NCI-H187 (cell line): ENCODE data around the gene ERBB4.

Experiments used
- DNase-seq, 2 experiments: peaks; one replicate each; lab custom pipeline; 2025; lab: John Stamatoyannopoulos, UW

Gene ERBB4

GRCh38 chr2:212428681-212429478 lies 109.7 kb downstream of the ERBB4 start:
- DNase-seq, result no peak

DNA sequence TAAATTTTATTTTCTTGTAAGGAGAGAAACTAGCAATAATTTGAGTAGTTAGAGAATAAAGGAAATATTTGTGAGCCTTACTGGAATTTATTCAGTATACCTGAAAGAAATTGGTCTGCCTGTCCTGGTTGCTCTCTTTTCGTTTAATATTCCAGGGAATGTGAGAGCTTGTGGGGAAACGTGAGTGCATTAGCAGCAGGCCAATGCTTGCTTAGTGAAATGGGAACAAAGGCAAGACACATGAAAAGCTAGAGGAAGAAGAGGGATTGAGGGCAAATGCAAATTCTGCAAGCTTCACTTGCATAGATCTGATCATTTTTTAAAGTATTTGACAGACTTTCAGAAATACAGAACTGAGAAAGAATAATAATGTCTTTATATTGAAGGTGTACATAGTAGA lies 111.0 kb downstream of the ERBB4 start:
- no peak for DNase-seq

DNA sequence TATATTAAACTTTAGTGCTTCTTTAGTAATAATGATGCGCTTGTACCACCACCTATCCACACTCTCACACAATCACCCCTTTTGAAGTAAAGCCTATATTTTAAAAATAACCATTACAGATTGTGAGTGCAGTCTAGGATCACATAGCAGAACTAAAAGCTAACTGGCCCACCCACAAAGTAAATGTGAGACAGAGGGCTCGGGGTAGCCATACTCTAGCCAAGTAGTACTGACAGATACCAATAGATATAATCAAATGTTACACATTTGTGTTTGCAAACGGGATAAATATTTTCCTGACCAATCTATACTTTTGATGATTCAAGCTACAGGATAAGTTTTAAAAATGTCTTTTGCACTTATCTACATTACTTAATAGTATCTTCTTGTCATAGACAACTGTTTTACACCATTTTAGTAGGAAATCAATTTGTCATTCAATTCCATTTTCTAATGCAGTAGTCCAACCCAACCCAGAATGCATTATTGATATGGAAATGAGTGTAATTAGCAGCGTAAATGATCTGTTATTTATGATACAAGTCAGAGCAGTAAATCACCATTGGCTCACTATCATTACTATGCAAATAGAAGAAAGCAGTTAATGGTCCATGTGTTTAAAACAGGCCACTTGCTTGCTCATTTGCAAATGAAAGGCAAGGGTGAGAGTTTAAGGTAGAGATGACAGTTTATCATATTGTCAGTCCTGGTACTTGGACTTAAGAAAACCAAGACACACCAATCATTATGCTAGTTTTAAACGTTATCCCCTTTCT lies 111.8 kb downstream of the ERBB4 start:
- no peak for DNase-seq

GRCh38 chr2:212424082-212424481 lies 114.5 kb downstream of the ERBB4 start:
- no peak for DNase-seq

DNA sequence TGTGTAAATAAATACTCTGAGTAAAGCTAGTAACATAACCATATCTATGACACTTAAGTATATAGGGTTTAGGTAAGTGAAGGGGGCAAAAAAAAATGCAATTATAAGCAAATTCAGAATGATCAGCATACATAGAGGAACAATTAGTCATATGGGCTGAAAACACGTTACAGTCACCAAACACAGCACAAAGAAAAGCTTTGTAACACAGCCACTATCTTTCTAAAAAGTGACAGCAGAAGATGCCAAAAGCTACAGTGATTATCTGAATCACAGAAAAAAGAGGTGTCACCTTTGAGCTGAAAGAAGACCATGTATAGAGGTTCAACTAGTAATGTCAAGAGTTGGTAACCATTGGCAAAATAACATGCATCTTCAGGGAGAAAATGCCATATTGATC lies 115.5 kb downstream of the ERBB4 start:
- DNase-seq, result no peak

GRCh38 chr2:212421556-212422334 lies 116.9 kb downstream of the ERBB4 start:
- no peak for DNase-seq

GRCh38 chr2:212416086-212416485 lies 122.5 kb downstream of the ERBB4 start:
- DNase-seq, result no peak

- DNase-seq, result no peak
Measured at GRCh38 chr2:212414767-212415211, 123.8 kb downstream of the ERBB4 start.

DNA sequence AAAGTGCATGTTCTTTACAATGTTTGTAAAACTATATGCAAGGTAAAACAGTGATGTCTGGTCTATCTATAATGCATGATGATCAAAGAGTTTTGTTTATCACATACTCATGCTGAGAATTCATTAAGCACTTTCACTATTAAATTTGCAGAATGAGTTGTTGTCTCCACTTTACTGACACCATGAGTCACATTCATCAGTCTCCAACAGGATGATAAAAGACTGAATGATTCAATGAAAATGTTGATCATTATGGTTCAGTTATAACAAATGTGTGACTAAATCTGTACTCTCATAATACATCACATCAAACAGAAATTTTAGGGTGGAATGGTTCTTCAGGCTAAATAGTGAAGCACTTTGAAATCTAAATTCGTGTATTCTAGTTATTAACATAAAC lies 129.0 kb downstream of the ERBB4 start:
- DNase-seq, result no peak

GRCh38 chr2:212408524-212408923 lies 130.1 kb downstream of the ERBB4 start:
- DNase-seq, result no peak

DNA sequence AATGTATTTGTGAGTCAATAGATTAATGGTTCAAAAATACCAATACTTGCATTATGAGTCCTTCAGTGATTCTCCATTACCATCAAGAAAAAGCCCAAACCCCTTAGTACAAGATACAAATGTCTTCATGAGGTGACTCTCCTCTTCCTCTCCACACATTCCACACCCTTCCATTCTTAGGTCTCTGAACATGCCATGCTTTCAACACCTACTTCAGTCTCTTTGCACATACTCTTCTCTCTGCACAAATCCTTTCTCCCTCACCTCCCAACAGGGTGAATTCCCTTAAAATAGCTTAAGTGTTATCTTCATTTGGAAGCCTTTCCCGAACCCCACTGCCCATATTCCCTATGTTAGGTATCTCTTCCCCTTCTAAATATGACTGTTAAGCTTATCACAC lies 131.9 kb downstream of the ERBB4 start:
- no peak for DNase-seq

- no peak for DNase-seq
Measured at GRCh38 chr2:212402316-212402715, 136.3 kb downstream of the ERBB4 start.

DNA sequence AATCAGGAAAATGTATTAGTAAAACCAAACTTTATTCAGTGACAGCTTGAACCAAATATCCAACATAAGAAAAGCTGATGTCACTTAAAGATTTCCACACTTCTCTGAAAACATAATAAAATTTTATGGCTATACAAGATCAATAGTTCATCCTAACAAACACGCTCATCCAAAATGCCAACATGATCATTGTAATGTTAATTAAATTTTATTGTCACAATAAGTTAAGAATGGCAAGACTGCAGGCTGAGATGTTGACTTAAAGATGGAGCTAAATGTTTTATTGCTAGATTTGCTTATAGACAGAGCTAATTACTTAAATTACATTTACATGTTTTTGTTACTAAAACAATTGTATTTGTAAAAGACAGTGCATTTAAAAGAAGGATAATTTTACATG lies 140.3 kb downstream of the ERBB4 start:
- DNase-seq, result no peak

- DNase-seq, result no peak
Measured at GRCh38 chr2:212392544-212392943, 146.1 kb downstream of the ERBB4 start.

DNA sequence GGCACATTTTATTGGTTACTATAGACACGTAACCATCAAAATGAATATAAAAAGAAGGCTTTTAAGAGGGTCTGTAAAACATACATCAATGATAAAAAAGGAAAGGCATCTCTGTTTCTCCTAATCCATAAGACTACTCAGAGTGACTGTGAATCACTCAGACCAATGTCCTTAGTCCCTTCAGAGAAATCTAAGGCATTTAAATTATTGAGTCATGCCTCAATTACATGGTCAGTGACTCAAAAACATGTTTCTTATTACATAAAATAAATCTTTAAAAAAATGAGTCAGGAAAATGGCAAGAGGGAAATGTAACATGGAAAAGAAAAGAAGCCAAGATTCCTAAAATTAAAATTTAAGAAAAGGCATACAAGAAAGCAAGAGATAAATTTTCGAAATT lies 146.6 kb downstream of the ERBB4 start:
- DNase-seq, result no peak

- DNase-seq, result no peak
Measured at GRCh38 chr2:212387146-212387545, 151.5 kb downstream of the ERBB4 start.

DNA sequence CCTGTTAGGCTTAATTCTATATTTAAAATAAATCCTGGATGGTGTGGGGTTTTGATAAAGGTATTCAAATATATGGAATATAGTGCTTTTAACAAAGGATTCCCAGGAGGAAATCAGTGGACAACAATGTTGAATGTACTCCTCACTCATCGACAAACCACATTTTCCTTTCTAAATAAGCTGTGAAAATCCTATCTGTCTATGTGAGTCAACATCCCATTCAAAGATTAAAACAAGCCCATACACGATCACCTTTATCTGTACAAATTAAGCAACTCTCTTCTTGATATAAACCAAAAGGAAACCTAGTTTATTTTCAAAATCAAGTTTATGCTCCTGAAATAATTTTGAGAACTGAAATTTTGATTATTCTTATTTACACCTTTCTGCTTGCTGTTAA lies 153.4 kb downstream of the ERBB4 start:
- no peak for DNase-seq

DNA sequence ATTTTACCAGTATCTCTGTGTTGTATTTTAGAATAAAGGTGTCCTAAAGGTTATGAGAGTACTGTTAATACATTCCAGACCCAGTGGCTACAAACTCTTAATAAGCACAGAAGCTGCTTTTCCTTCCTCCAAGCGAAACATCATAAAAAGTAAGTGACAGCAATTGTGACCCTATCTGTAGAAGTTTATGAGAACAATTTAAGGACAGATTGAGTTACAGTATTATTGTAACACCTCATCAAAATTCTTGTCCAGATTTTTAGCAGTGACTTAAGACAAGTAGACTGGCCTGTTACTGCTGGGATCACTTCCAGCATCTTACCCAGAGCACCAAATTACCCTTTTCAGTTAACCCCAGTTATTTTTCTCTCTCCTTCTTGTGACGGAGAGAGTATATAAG lies 154.6 kb downstream of the ERBB4 start:
- DNase-seq, result no peak

GRCh38 chr2:212381428-212382102 lies 157.0 kb downstream of the ERBB4 start:
- no peak for DNase-seq

- no peak for DNase-seq
Measured at GRCh38 chr2:212379103-212379502, 159.5 kb downstream of the ERBB4 start.

DNA sequence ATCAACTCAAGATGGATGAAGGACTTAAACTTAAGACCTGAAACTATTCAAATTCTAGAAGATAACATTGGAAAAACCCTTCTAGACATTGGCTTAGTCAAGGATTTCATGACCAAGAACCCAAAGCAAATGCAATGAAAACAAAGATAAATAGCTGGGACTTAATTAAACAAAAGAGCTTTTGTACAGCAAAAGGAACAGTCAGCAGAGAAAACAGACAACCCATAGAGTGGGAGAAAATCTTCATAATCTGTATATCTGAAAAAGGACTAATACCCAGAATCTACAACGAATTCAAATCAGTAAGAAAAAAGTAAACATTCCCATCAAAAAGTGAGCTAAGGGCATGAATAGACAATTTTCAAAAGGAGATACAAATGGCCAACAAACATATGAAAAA lies 171.2 kb downstream of the ERBB4 start:
- DNase-seq, result no peak
